Measurements from ENCODE around the gene AHDC1. TPM values are rescaled to one million over a fixed set of nuclear protein-coding genes. Genes with fewer than 3 reads are reported as not detected.

The AHDC1 gene
- total and polyA plus RNA-seq, 2 donors (not counting 1 experiment from before 2014, with no cell fraction given), result 4.2 to 6.9 TPM

DNA sequence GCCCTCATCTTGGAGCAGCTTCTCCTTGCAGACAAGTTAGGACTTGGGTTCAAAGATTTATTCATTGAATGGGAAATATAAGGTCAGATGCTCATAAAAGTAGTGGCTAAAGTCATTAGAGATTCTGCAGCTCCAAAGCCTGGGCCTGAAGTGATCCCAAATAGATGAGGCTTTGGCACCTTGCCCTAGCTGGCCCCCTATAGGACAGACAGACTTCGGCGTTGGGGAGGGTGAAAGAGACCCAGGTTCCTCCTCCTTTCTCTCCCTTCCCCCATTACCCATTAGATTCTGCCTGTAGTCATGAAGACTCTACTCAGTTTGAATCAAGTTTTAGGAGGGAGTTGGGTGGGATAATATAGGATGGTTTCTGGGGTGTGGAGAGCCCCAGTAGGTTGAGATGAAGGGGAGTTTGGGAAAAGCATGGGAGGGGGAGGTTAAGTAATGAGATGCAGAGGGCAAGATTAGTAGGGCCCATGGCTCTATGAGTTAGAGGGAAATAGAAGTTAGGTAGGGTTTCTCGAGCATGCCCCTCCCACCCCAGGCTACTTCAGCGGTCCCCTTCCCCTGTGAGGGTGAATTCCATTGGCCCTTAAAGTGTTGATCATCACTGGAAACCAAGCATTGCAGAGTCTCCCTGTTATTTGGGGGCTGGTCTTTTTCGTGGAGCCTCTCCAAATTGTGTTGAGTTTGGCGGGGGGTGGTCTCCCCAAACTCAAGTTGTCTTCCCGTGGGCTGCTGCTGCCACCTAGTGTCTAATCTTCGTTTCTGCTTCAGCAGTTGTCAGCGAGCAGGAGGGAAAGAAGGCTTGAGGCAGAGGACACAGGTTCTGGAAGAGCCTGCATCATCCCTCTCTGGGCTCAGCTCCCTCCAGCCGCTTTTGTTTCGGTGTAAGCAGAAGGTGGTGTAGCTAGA is 2.1 kb upstream of the AHDC1 start:
- H3K27ac ChIP-seq (ENCODE audit: insufficient read depth, low read length), result peak overlapping the region; percentile 37
- no peak overlapping the region for H2AFZ ChIP-seq (ENCODE audit: low read length)
- H3K4me3 ChIP-seq (replicated peaks in 1 of 4; ENCODE audit: control extremely low read depth in 1 of 4, insufficient read depth in 1 of 4, low read depth in 3 of 4, low read length in 4 of 4), result no peak overlapping the region
- peaks cover 12% of the 10 kb centered on the region for H3K27me3 ChIP-seq (ENCODE audit: control insufficient read depth, insufficient read depth, low read length)
- no peaks in the 10 kb centered on the region for H4K20me1 ChIP-seq (ENCODE audit: control insufficient read depth, extremely low read depth, insufficient read depth, low read length)
- peaks cover 22% of the 10 kb centered on the region for H3K79me2 ChIP-seq (ENCODE audit: control insufficient read depth, insufficient read depth, low read length)
- peaks cover 14% of the 10 kb centered on the region for H3K4me1 ChIP-seq (ENCODE audit: control insufficient read depth, extremely low read depth, insufficient read depth, low read length)
- no peaks in the 10 kb centered on the region for H3K9me3 ChIP-seq (ENCODE audit: control insufficient read depth, insufficient read depth, low read depth, low read length)
- peak overlapping the region; percentile 44 for H3K4me2 ChIP-seq (ENCODE audit: extremely low read depth, insufficient read depth, low read length)
- peak; percentile 46 to 69 for DNase-seq (ENCODE audit: low read depth in 2 of 2)
- no peaks in the 10 kb centered on the region for H3K36me3 ChIP-seq (ENCODE audit: control insufficient read depth, insufficient read depth, low read length)
- TF ChIP-seq, protein P1, sequence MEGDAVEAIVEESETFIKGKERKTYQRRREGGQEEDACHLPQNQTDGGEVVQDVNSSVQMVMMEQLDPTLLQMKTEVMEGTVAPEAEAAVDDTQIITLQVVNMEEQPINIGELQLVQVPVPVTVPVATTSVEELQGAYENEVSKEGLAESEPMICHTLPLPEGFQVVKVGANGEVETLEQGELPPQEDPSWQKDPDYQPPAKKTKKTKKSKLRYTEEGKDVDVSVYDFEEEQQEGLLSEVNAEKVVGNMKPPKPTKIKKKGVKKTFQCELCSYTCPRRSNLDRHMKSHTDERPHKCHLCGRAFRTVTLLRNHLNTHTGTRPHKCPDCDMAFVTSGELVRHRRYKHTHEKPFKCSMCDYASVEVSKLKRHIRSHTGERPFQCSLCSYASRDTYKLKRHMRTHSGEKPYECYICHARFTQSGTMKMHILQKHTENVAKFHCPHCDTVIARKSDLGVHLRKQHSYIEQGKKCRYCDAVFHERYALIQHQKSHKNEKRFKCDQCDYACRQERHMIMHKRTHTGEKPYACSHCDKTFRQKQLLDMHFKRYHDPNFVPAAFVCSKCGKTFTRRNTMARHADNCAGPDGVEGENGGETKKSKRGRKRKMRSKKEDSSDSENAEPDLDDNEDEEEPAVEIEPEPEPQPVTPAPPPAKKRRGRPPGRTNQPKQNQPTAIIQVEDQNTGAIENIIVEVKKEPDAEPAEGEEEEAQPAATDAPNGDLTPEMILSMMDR (conservative IDR thresholded peaks at IDR 0.05 in 1 of 2, IDR thresholded peaks at IDR 0.05 in 1 of 2; ENCODE audit: low read depth in 1 of 2, low read length in 2 of 2), result peak; percentile 80 to 85
- no peak for TF ChIP-seq EZH2 (IDR thresholded peaks at IDR 0.05; ENCODE audit: low read length, missing control alignments)
- H3K9ac ChIP-seq (ENCODE audit: insufficient read depth, low read length), result peak overlapping the region; percentile 23

DNA sequence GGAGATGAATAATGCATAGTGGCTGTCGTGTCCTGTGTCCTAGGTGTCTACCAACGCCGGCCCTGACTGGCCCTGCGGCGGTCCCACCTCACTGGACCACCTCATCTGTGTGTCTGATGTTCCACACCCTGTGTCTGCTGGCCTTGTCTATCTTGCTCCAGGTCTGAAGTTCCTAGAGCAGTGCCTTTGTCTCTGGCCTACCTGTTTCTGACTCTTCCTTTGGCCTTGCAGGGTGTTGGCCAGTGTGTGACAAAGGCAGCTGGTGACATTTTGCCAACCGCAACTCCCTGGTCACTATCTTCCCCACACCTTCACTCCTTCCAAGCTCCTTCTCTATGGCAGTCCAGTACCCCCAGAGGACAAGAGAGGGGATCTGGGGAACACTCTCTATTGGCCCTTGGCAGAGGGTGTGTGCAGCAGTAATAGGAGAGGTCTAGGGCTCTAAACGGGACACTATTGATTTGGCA is 1.4 kb upstream of the AHDC1 start:
- no peaks in the 10 kb centered on the region for H3K36me3 ChIP-seq (ENCODE audit: control insufficient read depth, insufficient read depth, low read length)
- peaks cover 29% of the 10 kb centered on the region for H3K79me2 ChIP-seq (ENCODE audit: control insufficient read depth, insufficient read depth, low read length)
- H4K20me1 ChIP-seq (ENCODE audit: control insufficient read depth, extremely low read depth, insufficient read depth, low read length), result no peaks in the 10 kb centered on the region
- no peak overlapping the region for H3K27ac ChIP-seq (ENCODE audit: insufficient read depth, low read length)
- H3K27me3 ChIP-seq (ENCODE audit: control insufficient read depth, insufficient read depth, low read length), result peaks cover 5% of the 10 kb centered on the region
- no peak overlapping the region for H3K4me3 ChIP-seq (replicated peaks in 1 of 4; ENCODE audit: control extremely low read depth in 1 of 4, insufficient read depth in 1 of 4, low read depth in 3 of 4, low read length in 4 of 4)
- DNase-seq (ENCODE audit: low read depth in 2 of 2), result no peak
- H3K4me2 ChIP-seq (ENCODE audit: extremely low read depth, insufficient read depth, low read length), result no peak overlapping the region
- H3K9ac ChIP-seq (ENCODE audit: insufficient read depth, low read length), result no peak overlapping the region
- no peaks in the 10 kb centered on the region for H3K9me3 ChIP-seq (ENCODE audit: control insufficient read depth, insufficient read depth, low read depth, low read length)
- peaks cover 14% of the 10 kb centered on the region for H3K4me1 ChIP-seq (ENCODE audit: control insufficient read depth, extremely low read depth, insufficient read depth, low read length)
- TF ChIP-seq, protein P1 (conservative IDR thresholded peaks at IDR 0.05 in 1 of 2, IDR thresholded peaks at IDR 0.05 in 1 of 2; ENCODE audit: low read depth in 1 of 2, low read length in 2 of 2), result no peak
- no peak for TF ChIP-seq EZH2 (IDR thresholded peaks at IDR 0.05; ENCODE audit: low read length, missing control alignments)
- H2AFZ ChIP-seq (ENCODE audit: low read length), result no peak overlapping the region

DNA sequence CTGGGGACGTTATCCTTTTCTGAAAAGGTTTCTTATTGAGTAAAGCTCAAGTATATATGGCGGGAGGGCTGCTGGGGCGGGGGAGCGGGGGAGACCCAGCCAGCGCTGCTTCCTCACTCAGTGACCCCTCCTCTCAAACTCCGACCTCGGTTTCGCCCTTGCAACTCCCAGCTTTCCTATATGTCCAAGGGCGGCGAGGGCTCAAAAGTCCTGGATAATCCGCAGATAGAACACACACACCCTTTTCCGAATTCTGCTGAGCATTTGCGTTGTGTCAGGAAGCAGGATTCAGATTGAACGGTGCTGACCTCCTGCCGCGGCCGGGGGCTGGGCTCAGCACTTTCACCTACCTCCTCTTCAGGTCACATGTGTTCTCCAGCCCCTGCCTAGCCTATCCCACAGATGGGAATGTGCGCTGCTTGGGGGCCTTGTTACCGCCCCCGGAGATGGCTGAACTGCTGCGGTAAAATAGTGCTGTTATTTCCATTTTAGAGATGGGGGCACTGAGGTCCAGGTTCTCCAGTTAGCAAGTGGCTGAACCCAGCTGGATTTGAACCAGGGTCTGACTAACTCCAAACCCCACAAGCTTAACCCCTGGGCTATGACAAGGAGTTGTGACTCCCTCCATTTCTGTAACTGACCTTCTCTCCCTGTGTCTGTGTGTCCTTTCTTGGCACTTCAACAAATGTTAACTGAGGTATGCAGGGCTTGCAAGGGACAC is 795 bp upstream of the AHDC1 start:
- Histone ChIP-seq H3K79me2 (ENCODE audit: control insufficient read depth, insufficient read depth, low read length) (peaks cover 33% of the 10 kb centered on the region), H3K27ac (ENCODE audit: insufficient read depth, low read length) (no peak overlapping the region), H3K27me3 (ENCODE audit: control insufficient read depth, insufficient read depth, low read length) (no peaks in the 10 kb centered on the region), H3K9me3 (ENCODE audit: control insufficient read depth, insufficient read depth, low read depth, low read length) (no peaks in the 10 kb centered on the region), H2AFZ (ENCODE audit: low read length) (no peak overlapping the region), H4K20me1 (ENCODE audit: control insufficient read depth, extremely low read depth, insufficient read depth, low read length) (no peaks in the 10 kb centered on the region), H3K4me1 (ENCODE audit: control insufficient read depth, extremely low read depth, insufficient read depth, low read length) (peaks cover 17% of the 10 kb centered on the region), H3K36me3 (ENCODE audit: control insufficient read depth, insufficient read depth, low read length) (no peaks in the 10 kb centered on the region), H3K4me3 (replicated peaks in 1 of 4; ENCODE audit: control extremely low read depth in 1 of 4, insufficient read depth in 1 of 4, low read depth in 3 of 4, low read length in 4 of 4) (peak overlapping the region in 2 of 4 experiments; percentile 40 to 92), H3K9ac (ENCODE audit: insufficient read depth, low read length) (no peak overlapping the region), H3K4me2 (ENCODE audit: extremely low read depth, insufficient read depth, low read length) (no peak overlapping the region)
- DNase-seq (ENCODE audit: low read depth in 2 of 2), result no peak
- TF ChIP-seq, protein P1 (conservative IDR thresholded peaks at IDR 0.05 in 1 of 2, IDR thresholded peaks at IDR 0.05 in 1 of 2; ENCODE audit: low read depth in 1 of 2, low read length in 2 of 2), result no peak
- TF ChIP-seq EZH2 (IDR thresholded peaks at IDR 0.05; ENCODE audit: low read length, missing control alignments), result no peak

Data from fibroblast of lung (primary cell).